HCT116 (cell line): ENCODE measurements around the gene FAM43A. TPM values are rescaled to one million over a fixed set of nuclear protein-coding genes. Genes with fewer than 3 reads are reported as not detected.

Experiments
- ATAC-seq: fragments of 200-7000 bp; cut with Tn5 transposase; 2 replicates; pipeline ENCODE4 v1.9.1; 2020; ENCODE audit warnings: mild to moderate bottlenecking, moderate library complexity
- BruUV-seq: library from RNA; stranded (reverse); fragments of 400-500 nt; replicated peaks from 2 replicates; lab custom pipeline; 2021; lab: Mats Ljungman, UMichigan
- CTCF ChIA-PET: fragments of 300-600 bp; sonication (Branson Sonifier 250); formaldehyde crosslinking; loops from one replicate; lab custom pipeline; 2021; ENCODE audit warnings: antibody characterized with exemption; lab: Charles Lee
- POLR2A ChIA-PET: fragments of 300-600, 350-600 bp; sonication (Branson Sonifier 250); formaldehyde crosslinking; loops from one replicate; lab custom pipeline; 2021; ENCODE audit warnings: antibody characterized with exemption; lab: Charles Lee
- RAD21 ChIA-PET, 2 experiments: fragments of 300-600 bp; sonication (Branson Sonifier 250); formaldehyde crosslinking; loops; one replicate each; lab custom pipeline; 2023; ENCODE audit warnings: low total read pairs in 2 of 2; ENCODE audit not compliant: uncharacterized antibody in 2 of 2, unreplicated experiment in 2 of 2, low non-redundant PET in 1 of 2; lab: Charles Lee
- DNase-seq: peaks from one replicate; pipeline ENCODE4 v3.0.0-alpha.2; 2010; ENCODE audit warnings: low read depth, low spot score
- H2AFZ ChIP-seq: fragments of 200-600 bp; shearing (Covaris generic), sonication (generic); 2 replicates; pipeline ENCODE4 v1.6.1; 2017; ENCODE audit warnings: low read depth, mixed run types, mixed read lengths, antibody characterized with exemption, low read length; ENCODE audit not compliant: poor library complexity, severe bottlenecking
- H3K27ac ChIP-seq: 2 replicates; pipeline ENCODE4 v1.5.1; 2012; ENCODE audit warnings: low read depth, low read length
- H3K27me3 ChIP-seq: fragments of 200-600 bp; sonication (generic); 2 replicates; pipeline ENCODE4 v1.6.1; 2016; ENCODE audit warnings: mixed run types, low read length, mixed read lengths; ENCODE audit not compliant: insufficient read depth
- H3K36me3 ChIP-seq, 2 experiments: fragments of 200-500 bp in 1 of 2; fragments of 200-600 bp in 1 of 2; sonication (Bioruptor generic) in 1 of 2; sonication (generic) in 1 of 2; 2 replicates each; pipeline versions ENCODE4 v1.5.1 to v1.6.1; 2014 to 2016; ENCODE audit warnings: low read length in 2 of 2, inconsistent platforms in 1 of 2, mixed read lengths in 1 of 2, mixed run types in 1 of 2; ENCODE audit not compliant: insufficient read depth in 2 of 2, control insufficient read depth in 1 of 2
- H3K4me1 ChIP-seq, 2 experiments: fragments of 200-600 bp in 1 of 2; sonication (generic) in 1 of 2; 2 replicates each; pipeline versions ENCODE4 v1.5.1 to v1.6.1; 2012 to 2017; ENCODE audit warnings: low read length in 2 of 2, inconsistent platforms in 1 of 2, mild to moderate bottlenecking in 1 of 2, mixed read lengths in 1 of 2, mixed run types in 1 of 2, moderate library complexity in 1 of 2; ENCODE audit not compliant: insufficient read depth in 2 of 2, control insufficient read depth in 1 of 2
- H3K4me2 ChIP-seq: fragments of 200-600 bp; sonication (generic); 2 replicates; pipeline ENCODE4 v1.6.1; 2017; ENCODE audit warnings: mixed run types, low read length, mixed read lengths
- H3K4me3 ChIP-seq, 2 experiments: fragments of 200-600 bp in 1 of 2; sonication (generic) in 1 of 2; replicated peaks in 1 of 2; 2 replicates each; pipeline ENCODE4 v1.5.1; 2011 to 2016; ENCODE audit warnings: low read length in 2 of 2, control low read depth in 1 of 2, low read depth in 1 of 2, mild to moderate bottlenecking in 1 of 2, mixed read lengths in 1 of 2, mixed run types in 1 of 2
- H3K79me2 ChIP-seq: fragments of 200-600 bp; sonication (generic); 2 replicates; pipeline ENCODE4 v1.6.1; 2017; ENCODE audit warnings: mild to moderate bottlenecking, mixed run types, low read length, moderate library complexity, mixed read lengths; ENCODE audit not compliant: insufficient read depth
- H3K9ac ChIP-seq: fragments of 200-600 bp; sonication (generic); 2 replicates; pipeline ENCODE4 v1.6.1; 2016; ENCODE audit warnings: low read length, mixed read lengths
- H3K9me2 ChIP-seq: fragments of 200-600 bp; sonication (generic), shearing (Covaris generic); 2 replicates; pipeline ENCODE4 v1.6.1; 2017; ENCODE audit warnings: mixed run types, mild to moderate bottlenecking, moderate library complexity; ENCODE audit not compliant: insufficient read depth
- H3K9me3 ChIP-seq, 2 experiments: fragments of 200-500 bp in 1 of 2; fragments of 200-600 bp in 1 of 2; sonication (Bioruptor generic) in 1 of 2; sonication (generic) in 1 of 2; 2 replicates each; pipeline ENCODE4 v1.6.1; 2014 to 2017; ENCODE audit warnings: low read length in 2 of 2, mixed read lengths in 2 of 2, inconsistent platforms in 1 of 2, low read depth in 1 of 2, mild to moderate bottlenecking in 1 of 2, mixed run types in 1 of 2, moderate library complexity in 1 of 2; ENCODE audit not compliant: control insufficient read depth in 1 of 2, insufficient read depth in 1 of 2
- H4K20me1 ChIP-seq: fragments of 200-600 bp; sonication (generic), shearing (Covaris generic); 2 replicates; pipeline ENCODE4 v1.6.1; 2017; ENCODE audit warnings: mixed run types, mild to moderate bottlenecking, moderate library complexity; ENCODE audit not compliant: insufficient read depth
- JUND ChIP-seq: IDR thresholded peaks from 2 replicates; pipeline ENCODE4 v1.6.1; 2012
- POLR2AphosphoS5 ChIP-seq: IDR thresholded peaks from 2 replicates; pipeline ENCODE4 v1.6.1; 2011; ENCODE audit warnings: mild to moderate bottlenecking, low read depth, low read length, moderate library complexity
- SIN3A ChIP-seq: IDR thresholded peaks from 2 replicates; pipeline ENCODE4 v1.6.1; 2012; ENCODE audit warnings: low read depth
- SRF ChIP-seq: IDR thresholded peaks from 2 replicates; pipeline ENCODE4 v1.6.1; 2012; ENCODE audit warnings: low read depth
- TCF7L2 ChIP-seq: IDR thresholded peaks from 2 replicates; pipeline ENCODE4 v1.7.0; 2011; ENCODE audit warnings: borderline replicate concordance, inconsistent platforms; ENCODE audit not compliant: insufficient read depth, insufficient read length; ENCODE audit errors: extremely low read depth
- intact Hi-C: fragments of 100-400 bp; cut with micrococcal nuclease; formaldehyde crosslinking; loops from 2 replicates; pipeline ENCODE4 v1.10.0; 2022
- total RNA-seq: library from RNA; stranded (reverse); gene quantifications from one replicate; pipeline ENCODE4 v1.2.1, GENCODE V29; 2021; ENCODE audit not compliant: unreplicated experiment

Gene FAM43A
- total RNA-seq, 1 experiment from 2014 or later, result 6.8 TPM

DNA sequence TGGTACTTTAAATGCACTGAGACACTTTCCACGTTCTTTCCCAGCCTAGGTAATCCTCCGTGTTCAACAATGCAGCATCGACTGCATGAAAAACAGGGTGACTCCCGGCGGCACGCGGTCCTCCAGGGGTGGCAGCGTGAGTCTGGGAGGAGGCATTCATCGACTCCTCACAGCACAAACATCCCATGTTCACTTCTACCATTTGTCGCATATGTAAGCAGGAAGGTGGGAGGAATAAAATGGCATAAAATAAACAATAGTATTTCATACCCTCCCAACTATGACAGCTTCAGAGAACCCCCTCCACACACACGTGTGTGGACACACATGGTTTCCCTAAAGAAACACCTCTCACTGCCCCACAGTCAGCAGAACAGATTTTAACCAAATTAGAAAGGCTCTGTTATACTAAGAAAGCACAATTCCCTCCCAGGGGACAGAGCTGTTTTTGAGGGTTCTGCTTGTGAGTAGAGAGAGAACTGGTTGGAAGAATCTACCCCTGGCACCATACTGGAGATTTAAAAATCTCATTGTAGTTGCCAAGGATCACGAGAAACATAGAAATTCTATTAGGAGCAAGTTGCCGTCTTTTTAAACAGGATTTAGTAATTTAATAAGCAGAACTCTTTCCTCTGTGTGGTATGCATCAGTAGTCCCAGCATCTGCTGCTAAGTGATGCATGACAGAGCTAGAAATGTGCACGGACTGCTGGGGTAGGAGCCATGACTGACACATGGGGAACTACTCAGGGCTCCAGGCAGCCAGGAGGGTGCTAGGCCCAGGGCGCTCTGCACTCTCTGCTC lies 6.0 kb downstream of the FAM43A start:
- H3K79me2 ChIP-seq, result no peaks in the 10 kb centered on the region
- no TSS peak for BruUV-seq
- H3K4me1 ChIP-seq, result peaks cover 8 to 22% of the 10 kb centered on the region in 2 experiments; a peak in 3 of 4 replicates
- H3K9ac ChIP-seq, result no peak overlapping the region
- ChIA-PET RAD21 (no interaction called here), CTCF (interaction anchor here (1.0 kb wide), 1 partner anchor 9 kb away, joined by 4 read pairs; no protein-coding TSS in a partner anchor), POLR2A (interaction anchor here (0.9 kb wide), 2 partner anchors 9 to 410 kb away, joined by 3 read pairs; no protein-coding TSS in a partner anchor)
- no peaks in the 10 kb centered on the region for H3K9me2 ChIP-seq
- H3K9me3 ChIP-seq, result no peaks in the 10 kb centered on the region
- no peak overlapping the region for H3K4me3 ChIP-seq
- no peak for DNase-seq
- intact Hi-C loops, result no loop called here
- H4K20me1 ChIP-seq, result no peaks in the 10 kb centered on the region
- no peak overlapping the region for H2AFZ ChIP-seq
- TF ChIP-seq TCF7L2 (no peak), SIN3A (no peak), SRF (no peak)
- TF ChIP-seq, all 23 proteins: peak for 0
- no peak for ATAC-seq
- no peak overlapping the region for H3K4me2 ChIP-seq
- H3K27me3 ChIP-seq, result no peaks in the 10 kb centered on the region
- no peaks in the 10 kb centered on the region for H3K36me3 ChIP-seq
- no peak overlapping the region for H3K27ac ChIP-seq

DNA sequence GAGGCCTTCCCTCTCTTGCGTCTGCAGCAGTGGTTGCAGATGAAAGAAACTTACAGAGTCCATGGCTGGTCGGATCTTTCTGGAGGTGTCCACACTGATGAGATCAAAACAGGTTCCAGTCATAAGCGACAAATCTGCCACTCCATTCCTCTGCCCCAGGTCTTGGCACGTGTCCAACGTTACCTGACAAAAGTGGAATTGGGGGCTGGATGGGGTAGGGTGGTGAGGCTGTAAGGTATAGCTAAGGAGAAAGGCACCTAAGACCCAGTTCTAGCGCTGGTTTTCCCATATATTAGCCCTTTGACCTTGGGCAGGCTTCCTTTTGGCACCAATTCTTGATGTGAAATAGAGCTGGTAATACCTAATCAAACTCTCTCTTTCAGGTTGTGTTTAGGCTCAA lies 11.0 kb downstream of the FAM43A start:
- no peak overlapping the region for H3K4me2 ChIP-seq
- no peak for ATAC-seq
- no peaks in the 10 kb centered on the region for H3K36me3 ChIP-seq
- no TSS peak for BruUV-seq
- no peaks in the 10 kb centered on the region for H3K9me2 ChIP-seq
- H3K4me1 ChIP-seq, result no peaks in the 10 kb centered on the region
- H3K27ac ChIP-seq, result no peak overlapping the region
- H3K27me3 ChIP-seq, result no peaks in the 10 kb centered on the region
- peaks cover 0 to 8% of the 10 kb centered on the region in 2 experiments; a peak in 1 of 4 replicates for H3K9me3 ChIP-seq
- no peaks in the 10 kb centered on the region for H3K79me2 ChIP-seq
- H3K9ac ChIP-seq, result no peak overlapping the region
- no peak overlapping the region for H3K4me3 ChIP-seq
- no peak for DNase-seq
- ChIA-PET CTCF (no interaction called here), POLR2A (no interaction called here), RAD21 (no interaction called here)
- H4K20me1 ChIP-seq, result no peaks in the 10 kb centered on the region
- intact Hi-C loops, result no loop called here
- H2AFZ ChIP-seq, result no peak overlapping the region
- TF ChIP-seq POLR2AphosphoS5 (no peak), JUND (no peak)
